Measurements from ENCODE around the gene PCDH9. TPM values are rescaled to one million over a fixed set of nuclear protein-coding genes. Genes with fewer than 3 reads are reported as not detected.
"Not testable (repeated sequence)": the region's sequence is repeated elsewhere in the genome, so short reads cannot be mapped to it uniquely, and the experiment has no call there.

Gene PCDH9
- total and polyA plus RNA-seq, 10 donors: 0.24 to 8.1 (median 3.8) TPM

DNA sequence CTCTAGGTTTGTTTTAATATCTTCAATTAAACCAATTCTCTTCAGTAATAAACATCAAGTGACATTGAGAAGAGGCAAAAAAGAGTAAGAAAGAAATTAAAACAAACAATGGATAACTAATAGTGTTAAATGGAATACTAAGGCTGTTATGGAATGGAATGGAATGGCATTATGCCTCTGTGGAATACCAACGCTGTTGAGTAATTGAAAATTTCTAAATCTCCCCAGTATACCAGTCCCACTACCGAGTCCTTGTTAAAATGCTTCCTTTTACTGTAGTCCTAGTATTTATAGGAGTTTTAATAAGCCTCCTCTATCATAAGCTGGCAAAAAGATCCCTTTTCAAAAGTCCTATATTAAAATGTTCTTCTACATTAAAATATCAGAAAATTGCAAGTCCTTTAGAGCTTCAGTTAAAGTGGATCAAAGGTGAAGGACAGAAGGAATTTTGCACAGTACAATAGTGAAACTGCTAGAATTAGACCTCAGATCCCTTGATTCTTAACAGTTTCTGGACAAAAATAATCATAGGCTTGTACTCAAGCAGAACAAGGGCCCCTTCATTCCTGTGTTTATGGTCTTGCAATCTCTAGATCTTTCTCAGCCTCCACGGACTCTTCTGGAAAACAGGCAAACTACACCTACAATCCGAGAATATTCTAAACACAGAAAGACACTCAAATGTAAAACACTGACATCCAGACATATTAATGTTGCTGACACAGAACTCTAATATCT is 128.2 kb downstream of the PCDH9 start:
- H3K27ac ChIP-seq: no peak overlapping the region
- no peaks in the 10 kb centered on the region for H3K36me3 ChIP-seq
- no peaks in the 10 kb centered on the region for H3K27me3 ChIP-seq (replicated peaks in 1 of 7)
- no peak for TF ChIP-seq POLR2AphosphoS5 (IDR thresholded peaks at IDR 0.05)
- TF ChIP-seq, protein P1, sequence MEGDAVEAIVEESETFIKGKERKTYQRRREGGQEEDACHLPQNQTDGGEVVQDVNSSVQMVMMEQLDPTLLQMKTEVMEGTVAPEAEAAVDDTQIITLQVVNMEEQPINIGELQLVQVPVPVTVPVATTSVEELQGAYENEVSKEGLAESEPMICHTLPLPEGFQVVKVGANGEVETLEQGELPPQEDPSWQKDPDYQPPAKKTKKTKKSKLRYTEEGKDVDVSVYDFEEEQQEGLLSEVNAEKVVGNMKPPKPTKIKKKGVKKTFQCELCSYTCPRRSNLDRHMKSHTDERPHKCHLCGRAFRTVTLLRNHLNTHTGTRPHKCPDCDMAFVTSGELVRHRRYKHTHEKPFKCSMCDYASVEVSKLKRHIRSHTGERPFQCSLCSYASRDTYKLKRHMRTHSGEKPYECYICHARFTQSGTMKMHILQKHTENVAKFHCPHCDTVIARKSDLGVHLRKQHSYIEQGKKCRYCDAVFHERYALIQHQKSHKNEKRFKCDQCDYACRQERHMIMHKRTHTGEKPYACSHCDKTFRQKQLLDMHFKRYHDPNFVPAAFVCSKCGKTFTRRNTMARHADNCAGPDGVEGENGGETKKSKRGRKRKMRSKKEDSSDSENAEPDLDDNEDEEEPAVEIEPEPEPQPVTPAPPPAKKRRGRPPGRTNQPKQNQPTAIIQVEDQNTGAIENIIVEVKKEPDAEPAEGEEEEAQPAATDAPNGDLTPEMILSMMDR (IDR thresholded peaks at IDR 0.05 in 8 of 11, conservative IDR thresholded peaks at IDR 0.05 in 3 of 11): no peak
- TF ChIP-seq POLR2A (IDR thresholded peaks at IDR 0.05): no peak
- intact Hi-C loops (cut with DNase I; ENCODE audit: low total_unique reads): no loop called here
- WGBS, 5 donors: 71 to 86% (median 75%) methylated on average over 4 of the region's 4 CpGs
- no peaks in the 10 kb centered on the region for H3K4me1 ChIP-seq
- no peak for DNase-seq
- no peak overlapping the region for H3K4me3 ChIP-seq
- peaks cover 0 to 6% (median 0%) of the 10 kb centered on the region in 8 donors for H3K9me3 ChIP-seq

DNA sequence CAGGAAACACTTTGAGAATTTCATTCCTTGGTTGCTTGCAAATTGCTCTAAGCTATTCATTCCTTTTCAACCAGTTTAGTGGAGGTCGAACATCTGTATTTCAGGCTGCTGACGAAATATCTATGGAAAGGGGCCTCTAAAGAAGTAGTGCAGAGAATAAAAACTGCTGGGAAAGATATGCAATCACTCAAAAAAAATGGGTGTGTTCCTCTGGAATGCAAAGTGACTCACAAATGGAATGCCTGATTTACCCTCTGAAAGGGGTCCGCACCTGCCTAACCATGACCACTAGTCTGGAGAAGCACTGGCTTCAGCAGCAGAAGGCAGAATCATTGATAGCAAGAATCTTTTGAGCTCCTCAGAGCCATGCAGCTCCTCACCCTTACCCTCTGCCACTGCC is 129.4 kb downstream of the PCDH9 start:
- H3K9me3 ChIP-seq: no peaks in the 10 kb centered on the region
- no peak overlapping the region for H3K4me3 ChIP-seq
- no peak overlapping the region for H3K27ac ChIP-seq
- WGBS, 5 donors: 78 to 91% (median 85%) methylated on average over 3 of the region's 3 CpGs
- intact Hi-C loops (cut with DNase I; ENCODE audit: low total_unique reads): no loop called here
- no peaks in the 10 kb centered on the region for H3K4me1 ChIP-seq
- H3K36me3 ChIP-seq: no peaks in the 10 kb centered on the region
- TF ChIP-seq POLR2AphosphoS5 (IDR thresholded peaks at IDR 0.05) (no peak), POLR2A (IDR thresholded peaks at IDR 0.05) (no peak)
- TF ChIP-seq, protein P1 (IDR thresholded peaks at IDR 0.05 in 8 of 11, conservative IDR thresholded peaks at IDR 0.05 in 3 of 11): no peak
- H3K27me3 ChIP-seq (replicated peaks in 1 of 7): no peaks in the 10 kb centered on the region
- DNase-seq: no peak

DNA sequence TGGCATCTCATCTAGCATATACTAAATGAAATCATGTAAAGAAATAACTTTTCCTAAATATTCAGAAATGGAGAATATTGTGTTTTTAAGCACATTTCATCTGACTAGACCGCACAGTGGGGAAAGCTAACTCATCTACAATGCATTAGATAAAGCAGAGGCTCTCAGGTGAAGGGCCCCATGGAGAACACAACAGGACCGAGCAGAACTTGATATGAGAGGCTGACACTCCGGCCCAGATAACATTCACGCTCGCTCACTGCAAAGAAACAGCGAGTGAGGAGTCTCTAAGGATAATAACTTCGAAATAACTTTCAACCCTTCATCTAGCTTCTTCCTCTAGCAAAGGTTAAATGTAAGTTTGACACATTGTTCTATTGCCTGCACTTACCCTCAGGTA is 130.6 kb downstream of the PCDH9 start:
- intact Hi-C loops (cut with DNase I; ENCODE audit: low total_unique reads): no loop called here

DNA sequence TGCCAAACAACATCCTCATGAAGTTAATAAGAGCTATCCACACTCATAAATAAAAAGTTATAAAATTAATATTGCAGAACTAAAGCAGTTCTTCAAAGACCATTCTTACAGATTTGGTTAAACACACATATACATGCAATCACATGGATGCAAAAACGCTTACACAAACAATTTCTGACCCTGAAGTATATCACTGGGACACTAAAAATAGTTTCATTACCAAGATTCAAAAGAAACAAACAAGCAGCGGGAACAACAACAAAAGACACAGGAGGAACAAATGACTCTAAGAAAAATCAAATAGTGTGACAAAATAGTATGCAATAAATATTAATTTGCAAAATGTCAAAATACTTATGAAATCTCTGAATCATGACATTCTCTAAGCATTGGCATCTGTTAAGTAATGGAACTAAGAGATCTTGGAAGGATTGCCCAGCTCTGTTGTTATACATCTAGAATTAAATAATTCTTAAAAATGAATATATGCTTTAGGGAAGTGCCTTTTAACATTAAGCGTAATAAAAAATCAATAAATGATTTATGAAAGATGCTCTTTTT is 132.2 kb downstream of the PCDH9 start:
- WGBS, 5 donors: 83 to 96% (median 88%) methylated on average over 3 of the region's 3 CpGs
- Histone ChIP-seq H3K9me3 (no peaks in the 10 kb centered on the region), H3K27me3 (replicated peaks in 1 of 7) (no peaks in the 10 kb centered on the region), H3K27ac (no peak overlapping the region), H3K4me3 (no peak overlapping the region), H3K4me1 (no peaks in the 10 kb centered on the region), H3K36me3 (no peaks in the 10 kb centered on the region)
- intact Hi-C loops (cut with DNase I; ENCODE audit: low total_unique reads): no loop called here
- TF ChIP-seq POLR2AphosphoS5 (IDR thresholded peaks at IDR 0.05) (no peak), POLR2A (IDR thresholded peaks at IDR 0.05) (no peak)
- TF ChIP-seq, protein P1 (IDR thresholded peaks at IDR 0.05 in 8 of 11, conservative IDR thresholded peaks at IDR 0.05 in 3 of 11): no peak
- DNase-seq: no peak

More for the DNA sequence above, 130.6 kb downstream of the PCDH9 start:
- no peak for DNase-seq
- H3K4me3 ChIP-seq: no peak overlapping the region
- WGBS, 5 donors: 89 to 96% (median 92%) methylated on average over 7 of the region's 7 CpGs
- H3K4me1 ChIP-seq: no peaks in the 10 kb centered on the region
- no peak overlapping the region for H3K27ac ChIP-seq
- no peaks in the 10 kb centered on the region for H3K27me3 ChIP-seq (replicated peaks in 1 of 7)
- no peaks in the 10 kb centered on the region for H3K36me3 ChIP-seq
- no peaks in the 10 kb centered on the region for H3K9me3 ChIP-seq
- TF ChIP-seq POLR2AphosphoS5 (IDR thresholded peaks at IDR 0.05) (no peak), POLR2A (IDR thresholded peaks at IDR 0.05) (no peak)
- TF ChIP-seq, protein P1 (IDR thresholded peaks at IDR 0.05 in 8 of 11, conservative IDR thresholded peaks at IDR 0.05 in 3 of 11): no peak

DNA sequence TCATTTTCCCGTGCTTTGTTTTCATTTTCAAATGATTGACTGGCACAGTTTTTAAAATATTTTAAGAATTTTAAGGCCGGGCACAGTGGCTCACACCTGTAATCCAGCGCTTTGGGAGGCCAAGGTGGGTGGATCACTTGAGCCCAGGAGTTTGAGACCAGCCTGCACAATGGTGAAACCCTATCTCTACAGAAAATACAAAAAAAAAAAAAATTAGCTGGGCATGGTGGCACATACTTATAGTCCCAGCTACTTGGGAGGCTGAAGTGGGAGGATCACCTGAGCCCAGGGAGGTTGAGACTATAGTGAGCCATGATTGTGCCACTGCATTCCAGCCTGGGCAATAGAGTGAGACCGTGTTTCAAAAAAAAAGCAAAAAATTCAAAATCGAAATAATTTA is 133.2 kb downstream of the PCDH9 start:
- H3K27me3 ChIP-seq (replicated peaks in 1 of 7); H3K27ac ChIP-seq; H3K4me1 ChIP-seq; intact Hi-C loops (cut with DNase I; ENCODE audit: low total_unique reads); H3K9me3 ChIP-seq; H3K4me3 ChIP-seq; DNase-seq; H3K36me3 ChIP-seq: not testable (repeated sequence)
- 84 to 94% (median 86%) methylated on average over 5 of the region's 5 CpGs for WGBS, 5 donors
